Measurements from ENCODE around the gene HSFX2. TPM values are rescaled to one million over a fixed set of nuclear protein-coding genes. Genes with fewer than 3 reads are reported as not detected.

Gene HSFX2
- total and polyA plus RNA-seq, 4 donors: 0.31 to 0.61 (median 0.41) TPM; not detected in 1

GRCh38 chrX:149639568-149639967 is 44.5 kb upstream of the HSFX2 start:
- 58 to 64% methylated on average over 2 to 3 of the region's 3 CpGs for WGBS, 2 donors

GRCh38 chrX:149638860-149639259 is 43.7 kb upstream of the HSFX2 start:
- H3K36me3 ChIP-seq (ENCODE audit: control insufficient read depth in 4 of 4, insufficient read depth in 4 of 4, low read length in 4 of 4): no peaks in the 10 kb centered on the region
- peaks cover 0 to 12% (median 0%) of the 10 kb centered on the region in 4 donors for H3K9me3 ChIP-seq (ENCODE audit: control insufficient read depth in 4 of 4, insufficient read depth in 3 of 4, low read length in 3 of 4)
- no peaks in the 10 kb centered on the region for H3K4me1 ChIP-seq (ENCODE audit: control insufficient read depth in 5 of 5, insufficient read depth in 5 of 5, low read length in 5 of 5)
- H3K4me3 ChIP-seq: no peak overlapping the region
- H3K9ac ChIP-seq (ENCODE audit: insufficient read depth in 1 of 2, low read length in 2 of 2): no peak overlapping the region
- DNase-seq (no peak), ATAC-seq (ENCODE audit: insufficient read depth, low FRiP score) (no peak)
- peaks cover 0 to 6% (median 2%) of the 10 kb centered on the region in 3 donors for H3K27me3 ChIP-seq (ENCODE audit: control insufficient read depth in 3 of 3, insufficient read depth in 3 of 3, low read length in 2 of 3)
- no peak overlapping the region for H3K27ac ChIP-seq (ENCODE audit: low read depth in 1 of 2, low read length in 1 of 2)
- TF ChIP-seq CTCF (IDR thresholded peaks at IDR 0.05; ENCODE audit: control extremely low read depth, extremely low read depth): no peak

More at GRCh38 chrX:149639568-149639967, 44.5 kb upstream of the HSFX2 start:
- Histone ChIP-seq H3K4me1 (ENCODE audit: control insufficient read depth in 5 of 5, insufficient read depth in 5 of 5, low read length in 5 of 5) (no peaks in the 10 kb centered on the region), H3K36me3 (ENCODE audit: control insufficient read depth in 4 of 4, insufficient read depth in 4 of 4, low read length in 4 of 4) (no peaks in the 10 kb centered on the region), H3K27me3 (ENCODE audit: control insufficient read depth in 3 of 3, insufficient read depth in 3 of 3, low read length in 2 of 3) (peaks cover 0 to 6% (median 2%) of the 10 kb centered on the region in 3 donors), H3K4me3 (no peak overlapping the region), H3K27ac (ENCODE audit: low read depth in 1 of 2, low read length in 1 of 2) (no peak overlapping the region), H3K9me3 (ENCODE audit: control insufficient read depth in 4 of 4, insufficient read depth in 3 of 4, low read length in 3 of 4) (peaks cover 0 to 12% (median 0%) of the 10 kb centered on the region in 4 donors), H3K9ac (ENCODE audit: insufficient read depth in 1 of 2, low read length in 2 of 2) (no peak overlapping the region)
- ATAC-seq (ENCODE audit: insufficient read depth, low FRiP score) (no peak), DNase-seq (no peak)
- no peak for TF ChIP-seq CTCF (IDR thresholded peaks at IDR 0.05; ENCODE audit: control extremely low read depth, extremely low read depth)

- ATAC-seq (ENCODE audit: insufficient read depth, low FRiP score): no peak
These were observed 38.4 kb upstream of the HSFX2 start for GRCh38 chrX:149633511-149633910.

More at GRCh38 chrX:149633511-149633910, 38.4 kb upstream of the HSFX2 start:
- no peak for DNase-seq
- Histone ChIP-seq H3K9ac (ENCODE audit: insufficient read depth in 1 of 2, low read length in 2 of 2) (no peak overlapping the region), H3K4me1 (ENCODE audit: control insufficient read depth in 5 of 5, insufficient read depth in 5 of 5, low read length in 5 of 5) (peaks cover 0 to 7% (median 3%) of the 10 kb centered on the region in 5 donors), H3K27ac (ENCODE audit: low read depth in 1 of 2, low read length in 1 of 2) (no peak overlapping the region), H3K9me3 (ENCODE audit: control insufficient read depth in 4 of 4, insufficient read depth in 3 of 4, low read length in 3 of 4) (peaks cover 0 to 14% (median 0%) of the 10 kb centered on the region in 4 donors), H3K4me3 (no peak overlapping the region), H3K36me3 (ENCODE audit: control insufficient read depth in 4 of 4, insufficient read depth in 4 of 4, low read length in 4 of 4) (no peaks in the 10 kb centered on the region), H3K27me3 (ENCODE audit: control insufficient read depth in 3 of 3, insufficient read depth in 3 of 3, low read length in 2 of 3) (peaks cover 0 to 6% (median 2%) of the 10 kb centered on the region in 3 donors)
- TF ChIP-seq CTCF (IDR thresholded peaks at IDR 0.05; ENCODE audit: control extremely low read depth, extremely low read depth): no peak

Data from lung (tissue), 12 donors.